WTC11 (cell line): ENCODE results near the gene ZNF235.

Source experiments
- ARID4B ChIP-seq: sonication (generic); formaldehyde crosslinking; IDR thresholded peaks from 2 replicates; pipeline ENCODE4 v1.8.0; 2023; ENCODE audit warnings: missing genetic modification reagents, mild to moderate bottlenecking, borderline replicate concordance
- ATF2 ChIP-seq: sonication (generic); formaldehyde crosslinking; IDR thresholded peaks from 2 replicates; pipeline ENCODE4 v1.8.1; 2022; ENCODE audit warnings: low read depth, missing genetic modification reagents, borderline replicate concordance
- ATF3 ChIP-seq: sonication (generic); formaldehyde crosslinking; conservative IDR thresholded peaks from 2 replicates; pipeline ENCODE4 v1.8.1; 2022; ENCODE audit warnings: mild to moderate bottlenecking, missing genetic modification reagents
- CREM ChIP-seq: sonication (generic); formaldehyde crosslinking; IDR thresholded peaks from 2 replicates; pipeline ENCODE4 v1.8.1; 2022; ENCODE audit warnings: mild to moderate bottlenecking, missing genetic modification reagents, moderate library complexity
- CTCF ChIP-seq: fragments of 200-600 bp; IDR thresholded peaks from 2 replicates; pipeline ENCODE4 v1.8.0; 2022; ENCODE audit warnings: antibody characterized with exemption
- KAT7 ChIP-seq: sonication (generic); formaldehyde crosslinking; IDR thresholded peaks from 2 replicates; pipeline ENCODE4 v1.8.1; 2023; ENCODE audit warnings: missing genetic modification reagents, mild to moderate bottlenecking, borderline replicate concordance
- MAX ChIP-seq: sonication (generic); formaldehyde crosslinking; IDR thresholded peaks from 2 replicates; pipeline ENCODE4 v1.8.0; 2022; ENCODE audit warnings: mild to moderate bottlenecking, missing genetic modification reagents
- STAT6 ChIP-seq: sonication (generic); formaldehyde crosslinking; conservative IDR thresholded peaks from 2 replicates; pipeline ENCODE4 v1.8.1; 2023; ENCODE audit warnings: mild to moderate bottlenecking, low read depth, missing genetic modification reagents, moderate library complexity
- ZSCAN18 ChIP-seq: fragments of 250-450 bp; sonication (Bioruptor Pico); IDR thresholded peaks from 2 replicates; pipeline ENCODE4 v2.1.2; 2022; ENCODE audit warnings: mild to moderate bottlenecking, moderate library complexity

- no peak for TF ChIP-seq CREM
- no peak for TF ChIP-seq ATF3 (CRISPR knock-in tag)
- TF ChIP-seq ARID4B: no peak
- no peak for TF ChIP-seq CTCF
- no peak for TF ChIP-seq STAT6 (CRISPR knock-in tag)
- TF ChIP-seq ATF2 (CRISPR knock-in tag): no peak
- TF ChIP-seq KAT7 (CRISPR knock-in tag): no peak
- TF ChIP-seq ZSCAN18: no peak
- no peak for TF ChIP-seq MAX (CRISPR knock-in tag)
Observed at GRCh38 chr19:44303320-44303719, 1.5 kb downstream of the ZNF235 start.
